HepG2 (cell line): ENCODE data around the gene ZNF621. TPM values are rescaled to one million over a fixed set of nuclear protein-coding genes. Genes with fewer than 3 reads are reported as not detected.

ENCODE experiments used
- CCDC6 ChIP-seq: sonication (generic); formaldehyde crosslinking; IDR thresholded peaks from 2 replicates; pipeline ENCODE4 v1.8.1; 2022; ENCODE audit warnings: mild to moderate bottlenecking, missing genetic modification reagents, moderate library complexity
- HDAC1 ChIP-seq: sonication (generic); formaldehyde crosslinking; IDR thresholded peaks from 2 replicates; pipeline ENCODE4 v1.5.1; 2020; ENCODE audit warnings: mild to moderate bottlenecking, missing genetic modification reagents
- KDM5B ChIP-seq: sonication (generic); formaldehyde crosslinking; IDR thresholded peaks from 2 replicates; pipeline ENCODE4 v1.4.0; 2020; ENCODE audit warnings: missing genetic modification reagents, mild to moderate bottlenecking, borderline replicate concordance
- MEF2D ChIP-seq: sonication (generic); formaldehyde crosslinking; IDR thresholded peaks from 2 replicates; pipeline ENCODE4 v1.5.1; 2020; ENCODE audit warnings: mild to moderate bottlenecking, missing genetic modification reagents
- PHF20 ChIP-seq: sonication (generic); formaldehyde crosslinking; IDR thresholded peaks from 2 replicates; pipeline ENCODE4 v1.5.0; 2020; ENCODE audit warnings: mild to moderate bottlenecking, missing genetic modification reagents
- PHF8 ChIP-seq: sonication (generic); formaldehyde crosslinking; IDR thresholded peaks from 2 replicates; pipeline ENCODE4 v1.5.0; 2020; ENCODE audit warnings: missing genetic modification reagents
- SMARCE1 ChIP-seq: fragments of 450-650 bp; IDR thresholded peaks from 2 replicates; pipeline ENCODE4 v1.6.1; 2017; ENCODE audit warnings: borderline replicate concordance
- YEATS2 ChIP-seq: sonication (generic); formaldehyde crosslinking; IDR thresholded peaks from 2 replicates; pipeline ENCODE4 v1.4.0; 2020; ENCODE audit warnings: missing genetic modification reagents, borderline replicate concordance
- ZSCAN25 ChIP-seq: sonication (generic); formaldehyde crosslinking; IDR thresholded peaks from 2 replicates; pipeline ENCODE4 v1.8.0; 2022; ENCODE audit warnings: mild to moderate bottlenecking, missing genetic modification reagents
- polyA plus RNA-seq, 8 experiments: library from polyadenylated mRNA; depleted of rRNA in 3 of 8; stranded (reverse) in 7 of 8; unstranded in 1 of 8; fragments of >200 nt; fragmentation: Illumina TruSeq in 4 of 8; extraction: Trizol in 4 of 8; gene quantifications; 2 replicates each; pipeline versions ENCODE4 v1.2.1 to v1.2.3, GENCODE V29; 2011 to 2016; ENCODE audit warnings: low read depth in 4 of 8, missing spikeins in 1 of 8, mixed read lengths in 1 of 8; ENCODE audit not compliant: insufficient read depth in 1 of 8
- total RNA-seq, 5 experiments: library from RNA; depleted of rRNA; stranded (reverse); fragments of >200 nt; fragmentation: Illumina TruSeq; extraction: Trizol; gene quantifications; 2 replicates each; pipeline ENCODE4 v1.2.3, GENCODE V29; 2016; ENCODE audit warnings: low read depth in 1 of 5
- TF ChIP-seq, protein P1 (sequence below): sonication (generic); formaldehyde crosslinking; IDR thresholded peaks from 2 replicates; pipeline ENCODE4 v1.8.1; 2022; ENCODE audit warnings: low read depth, mild to moderate bottlenecking, missing genetic modification reagents
- TF ChIP-seq, protein P2 (sequence below): sonication (generic); formaldehyde crosslinking; IDR thresholded peaks from 2 replicates; pipeline ENCODE4 v1.4.0; 2020; ENCODE audit warnings: low read depth, mild to moderate bottlenecking, missing genetic modification reagents
- TF ChIP-seq, protein P3 (sequence below): IDR thresholded peaks from 2 replicates; pipeline ENCODE4 v1.6.1; 2018; ENCODE audit warnings: missing genetic modification reagents, mild to moderate bottlenecking, missing compliant biosample characterization
- TF ChIP-seq, protein P4 (sequence below): sonication (generic); formaldehyde crosslinking; conservative IDR thresholded peaks from 2 replicates; pipeline ENCODE4 v1.8.0; 2022; ENCODE audit warnings: low read depth, missing genetic modification reagents
- TF ChIP-seq, protein P5 (sequence below): sonication (generic); formaldehyde crosslinking; IDR thresholded peaks from 2 replicates; pipeline ENCODE4 v1.4.0; 2020; ENCODE audit warnings: low read depth, missing genetic modification reagents
- TF ChIP-seq, protein P6 (sequence below): conservative IDR thresholded peaks from 2 replicates; pipeline ENCODE4 v1.6.1; 2018; ENCODE audit warnings: missing genetic modification reagents

The ZNF621 gene
- total and polyA plus RNA-seq, 2 of the 13 experiments (the other 11 are each of a cell fraction or from before 2014, with no cell fraction given), result 13.2 to 14.9 TPM

DNA sequence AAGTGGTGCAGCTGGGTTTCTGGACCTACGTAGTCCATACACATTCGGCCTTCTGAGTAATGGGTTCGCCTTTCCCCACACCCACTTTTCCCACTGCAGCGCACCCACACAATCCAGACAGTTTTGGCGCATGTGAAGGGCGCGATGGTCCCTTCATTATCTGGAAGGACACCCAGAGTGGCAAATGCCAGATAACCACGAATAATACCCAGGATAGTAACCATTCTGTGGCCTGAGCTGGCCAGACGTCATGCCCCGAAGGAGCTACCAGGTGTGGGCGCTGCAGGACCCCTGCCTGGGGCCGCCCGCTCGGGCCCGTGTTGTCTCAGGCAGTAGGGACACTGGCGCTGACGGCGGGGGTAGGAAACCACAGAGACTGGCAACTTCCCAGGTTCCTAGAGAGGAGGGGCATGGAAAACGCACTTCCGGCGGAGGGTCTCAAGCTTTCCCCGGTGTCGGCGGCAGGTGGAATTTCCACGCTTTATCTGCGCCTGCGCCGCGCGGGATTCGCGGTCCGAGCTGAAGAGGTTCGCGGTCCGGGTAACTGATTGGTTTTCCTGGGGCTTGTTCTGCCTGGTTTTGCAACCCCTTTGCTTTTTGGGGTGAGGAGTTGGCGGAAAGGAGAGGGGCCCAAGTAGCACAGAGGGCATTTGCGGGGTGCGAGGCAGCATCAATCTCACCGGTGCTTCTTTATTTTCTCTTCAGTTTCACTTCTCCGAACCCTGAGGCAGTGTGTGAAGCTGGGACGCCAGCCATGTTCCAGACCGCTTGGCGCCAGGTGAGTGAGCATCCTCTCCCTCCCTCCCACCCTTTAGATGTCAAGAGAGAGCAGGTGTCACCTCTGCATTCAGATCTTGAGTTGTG, 18.9 kb upstream of the ZNF621 start, which contains the start of gene ZNF620 (continued):
- TF ChIP-seq, protein P1, sequence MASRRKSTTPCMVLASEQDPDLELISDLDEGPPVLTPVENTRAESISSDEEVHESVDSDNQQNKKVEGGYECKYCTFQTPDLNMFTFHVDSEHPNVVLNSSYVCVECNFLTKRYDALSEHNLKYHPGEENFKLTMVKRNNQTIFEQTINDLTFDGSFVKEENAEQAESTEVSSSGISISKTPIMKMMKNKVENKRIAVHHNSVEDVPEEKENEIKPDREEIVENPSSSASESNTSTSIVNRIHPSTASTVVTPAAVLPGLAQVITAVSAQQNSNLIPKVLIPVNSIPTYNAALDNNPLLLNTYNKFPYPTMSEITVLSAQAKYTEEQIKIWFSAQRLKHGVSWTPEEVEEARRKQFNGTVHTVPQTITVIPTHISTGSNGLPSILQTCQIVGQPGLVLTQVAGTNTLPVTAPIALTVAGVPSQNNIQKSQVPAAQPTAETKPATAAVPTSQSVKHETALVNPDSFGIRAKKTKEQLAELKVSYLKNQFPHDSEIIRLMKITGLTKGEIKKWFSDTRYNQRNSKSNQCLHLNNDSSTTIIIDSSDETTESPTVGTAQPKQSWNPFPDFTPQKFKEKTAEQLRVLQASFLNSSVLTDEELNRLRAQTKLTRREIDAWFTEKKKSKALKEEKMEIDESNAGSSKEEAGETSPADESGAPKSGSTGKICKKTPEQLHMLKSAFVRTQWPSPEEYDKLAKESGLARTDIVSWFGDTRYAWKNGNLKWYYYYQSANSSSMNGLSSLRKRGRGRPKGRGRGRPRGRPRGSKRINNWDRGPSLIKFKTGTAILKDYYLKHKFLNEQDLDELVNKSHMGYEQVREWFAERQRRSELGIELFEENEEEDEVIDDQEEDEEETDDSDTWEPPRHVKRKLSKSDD (CRISPR knock-in tag), result peak; percentile 42; the same call in 1 of the 2 replicates
- TF ChIP-seq MEF2D, result no peak
- TF ChIP-seq, protein P2, sequence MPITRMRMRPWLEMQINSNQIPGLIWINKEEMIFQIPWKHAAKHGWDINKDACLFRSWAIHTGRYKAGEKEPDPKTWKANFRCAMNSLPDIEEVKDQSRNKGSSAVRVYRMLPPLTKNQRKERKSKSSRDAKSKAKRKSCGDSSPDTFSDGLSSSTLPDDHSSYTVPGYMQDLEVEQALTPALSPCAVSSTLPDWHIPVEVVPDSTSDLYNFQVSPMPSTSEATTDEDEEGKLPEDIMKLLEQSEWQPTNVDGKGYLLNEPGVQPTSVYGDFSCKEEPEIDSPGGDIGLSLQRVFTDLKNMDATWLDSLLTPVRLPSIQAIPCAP (CRISPR knock-in tag), result no peak
- peak; percentile 93; the same call in 1 of the 2 replicates for TF ChIP-seq YEATS2 (CRISPR knock-in tag)
- TF ChIP-seq SMARCE1, result no peak
- TF ChIP-seq ZSCAN25 (CRISPR knock-in tag), result no peak; the same call in 1 of the 2 replicates
- TF ChIP-seq HDAC1 (CRISPR knock-in tag), result peak; percentile 88
- peak; percentile 74 for TF ChIP-seq PHF8 (CRISPR knock-in tag)
- TF ChIP-seq, protein P3, sequence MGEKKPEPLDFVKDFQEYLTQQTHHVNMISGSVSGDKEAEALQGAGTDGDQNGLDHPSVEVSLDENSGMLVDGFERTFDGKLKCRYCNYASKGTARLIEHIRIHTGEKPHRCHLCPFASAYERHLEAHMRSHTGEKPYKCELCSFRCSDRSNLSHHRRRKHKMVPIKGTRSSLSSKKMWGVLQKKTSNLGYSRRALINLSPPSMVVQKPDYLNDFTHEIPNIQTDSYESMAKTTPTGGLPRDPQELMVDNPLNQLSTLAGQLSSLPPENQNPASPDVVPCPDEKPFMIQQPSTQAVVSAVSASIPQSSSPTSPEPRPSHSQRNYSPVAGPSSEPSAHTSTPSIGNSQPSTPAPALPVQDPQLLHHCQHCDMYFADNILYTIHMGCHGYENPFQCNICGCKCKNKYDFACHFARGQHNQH (CRISPR knock-in tag), result peak; percentile 86
- TF ChIP-seq CCDC6 (CRISPR knock-in tag), result 0 out of 2 replicates have a peak, but pooled peaks have one; percentile 53
- TF ChIP-seq, protein P4, sequence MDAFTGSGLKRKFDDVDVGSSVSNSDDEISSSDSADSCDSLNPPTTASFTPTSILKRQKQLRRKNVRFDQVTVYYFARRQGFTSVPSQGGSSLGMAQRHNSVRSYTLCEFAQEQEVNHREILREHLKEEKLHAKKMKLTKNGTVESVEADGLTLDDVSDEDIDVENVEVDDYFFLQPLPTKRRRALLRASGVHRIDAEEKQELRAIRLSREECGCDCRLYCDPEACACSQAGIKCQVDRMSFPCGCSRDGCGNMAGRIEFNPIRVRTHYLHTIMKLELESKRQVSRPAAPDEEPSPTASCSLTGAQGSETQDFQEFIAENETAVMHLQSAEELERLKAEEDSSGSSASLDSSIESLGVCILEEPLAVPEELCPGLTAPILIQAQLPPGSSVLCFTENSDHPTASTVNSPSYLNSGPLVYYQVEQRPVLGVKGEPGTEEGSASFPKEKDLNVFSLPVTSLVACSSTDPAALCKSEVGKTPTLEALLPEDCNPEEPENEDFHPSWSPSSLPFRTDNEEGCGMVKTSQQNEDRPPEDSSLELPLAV (CRISPR knock-in tag), result no peak
- TF ChIP-seq, protein P5, sequence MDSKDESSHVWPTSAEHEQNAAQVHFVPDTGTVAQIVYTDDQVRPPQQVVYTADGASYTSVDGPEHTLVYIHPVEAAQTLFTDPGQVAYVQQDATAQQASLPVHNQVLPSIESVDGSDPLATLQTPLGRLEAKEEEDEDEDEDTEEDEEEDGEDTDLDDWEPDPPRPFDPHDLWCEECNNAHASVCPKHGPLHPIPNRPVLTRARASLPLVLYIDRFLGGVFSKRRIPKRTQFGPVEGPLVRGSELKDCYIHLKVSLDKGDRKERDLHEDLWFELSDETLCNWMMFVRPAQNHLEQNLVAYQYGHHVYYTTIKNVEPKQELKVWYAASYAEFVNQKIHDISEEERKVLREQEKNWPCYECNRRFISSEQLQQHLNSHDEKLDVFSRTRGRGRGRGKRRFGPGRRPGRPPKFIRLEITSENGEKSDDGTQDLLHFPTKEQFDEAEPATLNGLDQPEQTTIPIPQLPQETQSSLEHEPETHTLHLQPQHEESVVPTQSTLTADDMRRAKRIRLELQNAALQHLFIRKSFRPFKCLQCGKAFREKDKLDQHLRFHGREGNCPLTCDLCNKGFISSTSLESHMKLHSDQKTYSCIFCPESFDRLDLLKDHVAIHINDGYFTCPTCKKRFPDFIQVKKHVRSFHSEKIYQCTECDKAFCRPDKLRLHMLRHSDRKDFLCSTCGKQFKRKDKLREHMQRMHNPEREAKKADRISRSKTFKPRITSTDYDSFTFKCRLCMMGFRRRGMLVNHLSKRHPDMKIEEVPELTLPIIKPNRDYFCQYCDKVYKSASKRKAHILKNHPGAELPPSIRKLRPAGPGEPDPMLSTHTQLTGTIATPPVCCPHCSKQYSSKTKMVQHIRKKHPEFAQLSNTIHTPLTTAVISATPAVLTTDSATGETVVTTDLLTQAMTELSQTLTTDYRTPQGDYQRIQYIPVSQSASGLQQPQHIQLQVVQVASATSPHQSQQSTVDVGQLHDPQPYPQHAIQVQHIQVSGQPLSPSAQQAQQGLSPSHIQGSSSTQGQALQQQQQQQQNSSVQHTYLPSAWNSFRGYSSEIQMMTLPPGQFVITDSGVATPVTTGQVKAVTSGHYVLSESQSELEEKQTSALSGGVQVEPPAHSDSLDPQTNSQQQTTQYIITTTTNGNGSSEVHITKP (CRISPR knock-in tag), result 0 out of 2 replicates have a peak, but pooled peaks have one; percentile 74
- peak; percentile 91 for TF ChIP-seq PHF20 (CRISPR knock-in tag)
- TF ChIP-seq, protein P6, sequence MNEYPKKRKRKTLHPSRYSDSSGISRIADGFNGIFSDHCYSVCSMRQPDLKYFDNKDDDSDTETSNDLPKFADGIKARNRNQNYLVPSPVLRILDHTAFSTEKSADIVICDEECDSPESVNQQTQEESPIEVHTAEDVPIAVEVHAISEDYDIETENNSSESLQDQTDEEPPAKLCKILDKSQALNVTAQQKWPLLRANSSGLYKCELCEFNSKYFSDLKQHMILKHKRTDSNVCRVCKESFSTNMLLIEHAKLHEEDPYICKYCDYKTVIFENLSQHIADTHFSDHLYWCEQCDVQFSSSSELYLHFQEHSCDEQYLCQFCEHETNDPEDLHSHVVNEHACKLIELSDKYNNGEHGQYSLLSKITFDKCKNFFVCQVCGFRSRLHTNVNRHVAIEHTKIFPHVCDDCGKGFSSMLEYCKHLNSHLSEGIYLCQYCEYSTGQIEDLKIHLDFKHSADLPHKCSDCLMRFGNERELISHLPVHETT (CRISPR knock-in tag), result peak; percentile 60
- TF ChIP-seq KDM5B (CRISPR knock-in tag), result peak; percentile 78
